PFSK-1 (cell line): ENCODE data around the gene KIF26B.

Experiments used
- POLR2AphosphoS5 ChIP-seq: IDR thresholded peaks from 2 replicates; pipeline ENCODE4 v1.6.1; 2012; ENCODE audit warnings: low read depth, mild to moderate bottlenecking, control low read depth, low read length, moderate library complexity
- REST ChIP-seq, 2 experiments: IDR thresholded peaks; 2 replicates each; pipeline versions ENCODE4 v1.6.1 to v1.8.0; 2011 to 2012; ENCODE audit warnings: low read depth in 2 of 2, low read length in 2 of 2, control low read depth in 1 of 2, inconsistent platforms in 1 of 2, mild to moderate bottlenecking in 1 of 2, moderate library complexity in 1 of 2; ENCODE audit not compliant: insufficient read depth in 1 of 2
- SIN3A ChIP-seq: IDR thresholded peaks from 2 replicates; pipeline ENCODE4 v1.6.1; 2012; ENCODE audit warnings: mild to moderate bottlenecking, low read length, moderate library complexity, borderline replicate concordance; ENCODE audit not compliant: insufficient read depth
- TAF1 ChIP-seq: IDR thresholded peaks from 2 replicates; pipeline ENCODE4 v1.6.1; 2012; ENCODE audit warnings: low read length, control low read depth, borderline replicate concordance; ENCODE audit not compliant: insufficient read depth

GRCh38 chr1:245156736-245157505, 2.1 kb downstream of the KIF26B start:
- TF ChIP-seq POLR2AphosphoS5 (no peak), SIN3A (no peak), TAF1 (no peak), REST (IDR thresholded peaks at IDR 0.05; ENCODE audit: insufficient read depth in 1 of 2, low read depth in 2 of 2, low read length in 2 of 2) (no peak)
